GM12874 (cell line): ENCODE results near the gene KLK1.

Experiments
- TF ChIP-seq, protein P1 (sequence below): IDR thresholded peaks from 2 replicates; pipeline ENCODE4 v1.5.1; 2011; ENCODE audit warnings: low read depth, mild to moderate bottlenecking, control low read depth, low read length, moderate library complexity; ENCODE audit not compliant: insufficient read depth

The KLK1 gene

GRCh38 chr19:50823389-50824042 lies at the start of gene KLK1:
KLK1 (minus strand) TSS chr19:50823787; CDS start chr19:50823748, 39 bp downstream.
- TF ChIP-seq, protein P1, sequence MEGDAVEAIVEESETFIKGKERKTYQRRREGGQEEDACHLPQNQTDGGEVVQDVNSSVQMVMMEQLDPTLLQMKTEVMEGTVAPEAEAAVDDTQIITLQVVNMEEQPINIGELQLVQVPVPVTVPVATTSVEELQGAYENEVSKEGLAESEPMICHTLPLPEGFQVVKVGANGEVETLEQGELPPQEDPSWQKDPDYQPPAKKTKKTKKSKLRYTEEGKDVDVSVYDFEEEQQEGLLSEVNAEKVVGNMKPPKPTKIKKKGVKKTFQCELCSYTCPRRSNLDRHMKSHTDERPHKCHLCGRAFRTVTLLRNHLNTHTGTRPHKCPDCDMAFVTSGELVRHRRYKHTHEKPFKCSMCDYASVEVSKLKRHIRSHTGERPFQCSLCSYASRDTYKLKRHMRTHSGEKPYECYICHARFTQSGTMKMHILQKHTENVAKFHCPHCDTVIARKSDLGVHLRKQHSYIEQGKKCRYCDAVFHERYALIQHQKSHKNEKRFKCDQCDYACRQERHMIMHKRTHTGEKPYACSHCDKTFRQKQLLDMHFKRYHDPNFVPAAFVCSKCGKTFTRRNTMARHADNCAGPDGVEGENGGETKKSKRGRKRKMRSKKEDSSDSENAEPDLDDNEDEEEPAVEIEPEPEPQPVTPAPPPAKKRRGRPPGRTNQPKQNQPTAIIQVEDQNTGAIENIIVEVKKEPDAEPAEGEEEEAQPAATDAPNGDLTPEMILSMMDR = no peak

- TF ChIP-seq, protein P1 = no peak
Measured at GRCh38 chr19:50873056-50873455, 49.5 kb upstream of the KLK1 start, which contains the start of gene KLK2. KLK2 (plus strand) TSS chr19:50873439; CDS start chr19:50873474, 35 bp downstream.

- TF ChIP-seq, protein P1 = peak; percentile 64
Measured at GRCh38 chr19:50870417-50871089, 47.0 kb upstream of the KLK1 start.

- TF ChIP-seq, protein P1 = no peak
Measured at GRCh38 chr19:50869479-50869878, 45.9 kb upstream of the KLK1 start.

DNA sequence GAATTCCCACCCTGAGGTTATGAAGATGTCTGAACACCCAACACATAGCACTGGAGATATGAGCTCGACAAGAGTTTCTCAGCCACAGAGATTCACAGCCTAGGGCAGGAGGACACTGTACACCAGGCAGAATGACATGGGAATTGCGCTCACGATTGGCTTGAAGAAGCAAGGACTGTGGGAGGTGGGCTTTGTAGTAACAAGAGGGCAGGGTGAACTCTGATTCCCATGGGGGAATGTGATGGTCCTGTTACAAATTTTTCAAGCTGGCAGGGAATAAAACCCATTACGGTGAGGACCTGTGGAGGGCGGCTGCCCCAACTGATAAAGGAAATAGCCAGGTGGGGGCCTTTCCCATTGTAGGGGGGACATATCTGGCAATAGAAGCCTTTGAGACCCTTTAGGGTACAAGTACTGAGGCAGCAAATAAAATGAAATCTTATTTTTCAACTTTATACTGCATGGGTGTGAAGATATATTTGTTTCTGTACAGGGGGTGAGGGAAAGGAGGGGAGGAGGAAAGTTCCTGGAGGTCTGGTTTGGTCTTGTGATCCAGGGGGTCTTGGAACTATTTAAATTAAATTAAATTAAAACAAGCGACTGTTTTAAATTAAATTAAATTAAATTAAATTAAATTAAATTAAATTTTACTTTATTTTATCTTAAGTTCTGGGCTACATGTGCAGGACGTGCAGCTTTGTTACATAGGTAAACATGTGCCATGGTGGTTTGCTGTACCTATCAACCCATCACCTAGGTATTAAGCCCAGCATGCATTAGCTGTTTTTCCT lies 38.1 kb upstream of the KLK1 start:
- TF ChIP-seq, protein P1 = no peak

DNA sequence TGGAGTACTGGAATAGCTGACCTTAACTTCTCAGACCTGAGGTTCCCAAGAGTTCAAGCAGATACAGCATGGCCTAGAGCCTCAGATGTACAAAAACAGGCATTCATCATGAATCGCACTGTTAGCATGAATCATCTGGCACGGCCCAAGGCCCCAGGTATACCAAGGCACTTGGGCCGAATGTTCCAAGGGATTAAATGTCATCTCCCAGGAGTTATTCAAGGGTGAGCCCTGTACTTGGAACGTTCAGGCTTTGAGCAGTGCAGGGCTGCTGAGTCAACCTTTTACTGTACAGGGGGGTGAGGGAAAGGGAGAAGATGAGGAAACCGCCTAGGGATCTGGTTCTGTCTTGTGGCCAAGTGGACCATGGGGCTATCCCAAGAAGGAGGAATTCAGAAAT lies 37.4 kb upstream of the KLK1 start:
- TF ChIP-seq, protein P1 = no peak

DNA sequence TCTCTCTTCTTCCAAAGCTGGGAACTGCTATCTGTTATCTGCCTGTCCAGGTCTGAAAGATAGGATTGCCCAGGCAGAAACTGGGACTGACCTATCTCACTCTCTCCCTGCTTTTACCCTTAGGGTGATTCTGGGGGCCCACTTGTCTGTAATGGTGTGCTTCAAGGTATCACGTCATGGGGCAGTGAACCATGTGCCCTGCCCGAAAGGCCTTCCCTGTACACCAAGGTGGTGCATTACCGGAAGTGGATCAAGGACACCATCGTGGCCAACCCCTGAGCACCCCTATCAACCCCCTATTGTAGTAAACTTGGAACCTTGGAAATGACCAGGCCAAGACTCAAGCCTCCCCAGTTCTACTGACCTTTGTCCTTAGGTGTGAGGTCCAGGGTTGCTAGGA lies 36.3 kb upstream of the KLK1 start:
- TF ChIP-seq, protein P1 = no peak
